Tracheal epithelial cell (primary cell): Measurements from ENCODE around the gene LMBR1. TPM values are rescaled to one million over a fixed set of nuclear protein-coding genes. Genes with fewer than 3 reads are reported as not detected.

Experiments used
- total RNA-seq: library from RNA; depleted of rRNA; stranded (reverse); fragments of >200 nt; gene quantifications from 2 replicates; pipeline ENCODE4 v1.2.1, GENCODE V29; 2014

Gene LMBR1
- total RNA-seq = 47.0 and 59.5 TPM in 2 replicates

GRCh38 chr7:156892821-156893706 is at the start of gene LMBR1:
Gene LMBR1, minus strand, starts transcription at chr7:156893183. Its CDS starts 190 bp downstream, at chr7:156892993.

GRCh38 chr7:156640257-156640948 is 252.6 kb downstream of the LMBR1 start, which contains the start of gene RNF32:
Gene RNF32, plus strand, starts transcription at chr7:156640774. Its CDS starts 3,104 bp downstream, at chr7:156643878.

Other genes starting within 250 kb of the LMBR1 start
- 13.5 and 23.0 TPM in 2 replicates for gene NOM1, start 56.5 kb upstream of the LMBR1 start, total RNA-seq
- 0.24 TPM in 1 of 2 replicates, not detected in the other for gene MNX1, start 117.5 kb upstream of the LMBR1 start, total RNA-seq
- gene UBE3C, start 245.7 kb upstream of the LMBR1 start, total RNA-seq = 118 and 121 TPM in 2 replicates